Endothelial cell (in vitro differentiated cells): Measurements from ENCODE around the gene TMEM50B. TPM values are rescaled to one million over a fixed set of nuclear protein-coding genes. Genes with fewer than 3 reads are reported as not detected.
A peak's percentile ranks its signal among the peaks of the same experiment; 100 is the strongest.

ENCODE experiments used
- DNase-seq: peaks from one replicate; pipeline ENCODE4 v3.0.0; 2021; ENCODE audit warnings: low spot score
- H3K27ac Mint-ChIP-seq: one replicate; pipeline ENCODE4 v1.8.0; 2021; ENCODE audit warnings: mixed read lengths, inconsistent platforms; ENCODE audit not compliant: unreplicated experiment
- H3K27me3 Mint-ChIP-seq: one replicate; pipeline ENCODE4 v1.8.0; 2021; ENCODE audit warnings: mild to moderate bottlenecking, moderate library complexity, mixed read lengths, inconsistent platforms; ENCODE audit not compliant: unreplicated experiment
- H3K36me3 Mint-ChIP-seq: one replicate; pipeline ENCODE4 v1.8.0; 2021; ENCODE audit warnings: mild to moderate bottlenecking, low read depth, mixed read lengths, inconsistent platforms; ENCODE audit not compliant: unreplicated experiment
- H3K4me1 Mint-ChIP-seq: one replicate; pipeline ENCODE4 v1.8.0; 2021; ENCODE audit warnings: mild to moderate bottlenecking, mixed read lengths, inconsistent platforms; ENCODE audit not compliant: unreplicated experiment
- H3K4me3 Mint-ChIP-seq: one replicate; pipeline ENCODE4 v1.8.0; 2021; ENCODE audit warnings: mild to moderate bottlenecking, mixed read lengths, inconsistent platforms; ENCODE audit not compliant: unreplicated experiment
- H3K9me3 Mint-ChIP-seq: one replicate; pipeline ENCODE4 v1.8.0; 2021; ENCODE audit warnings: mixed read lengths, inconsistent platforms; ENCODE audit not compliant: unreplicated experiment
- CTCF ChIP-seq: fragments of 200-600 bp; sonication (generic); IDR thresholded peaks from one replicate; pipeline ENCODE4 v1.5.0; 2021; ENCODE audit warnings: antibody characterized with exemption; ENCODE audit not compliant: unreplicated experiment
- long read RNA-seq: library from polyadenylated mRNA; unstranded; transcript quantifications from one replicate; pipeline ENCODE4 v2.0.0, GENCODE V29; 2020; ENCODE audit not compliant: unreplicated experiment
- total RNA-seq: library from RNA; stranded (reverse); fragmentation: NEBNext Ultra II Directional; extraction: Animal tissue kit (Norgen Biotek cat#: 25700); gene quantifications from one replicate; pipeline ENCODE4 v1.2.1, GENCODE V29; 2021; ENCODE audit not compliant: unreplicated experiment

Gene TMEM50B
- total RNA-seq: 35.5 TPM
- long read RNA-seq, transcript TMEM50B-210 (7 exons, 2,375 nt): major isoform, 15 of 23 reads
- long read RNA-seq, partial matches to known transcripts: 1 of 23 reads
- long read RNA-seq, other reads (novel, unspliced or antisense): 5 of 23 reads

DNA sequence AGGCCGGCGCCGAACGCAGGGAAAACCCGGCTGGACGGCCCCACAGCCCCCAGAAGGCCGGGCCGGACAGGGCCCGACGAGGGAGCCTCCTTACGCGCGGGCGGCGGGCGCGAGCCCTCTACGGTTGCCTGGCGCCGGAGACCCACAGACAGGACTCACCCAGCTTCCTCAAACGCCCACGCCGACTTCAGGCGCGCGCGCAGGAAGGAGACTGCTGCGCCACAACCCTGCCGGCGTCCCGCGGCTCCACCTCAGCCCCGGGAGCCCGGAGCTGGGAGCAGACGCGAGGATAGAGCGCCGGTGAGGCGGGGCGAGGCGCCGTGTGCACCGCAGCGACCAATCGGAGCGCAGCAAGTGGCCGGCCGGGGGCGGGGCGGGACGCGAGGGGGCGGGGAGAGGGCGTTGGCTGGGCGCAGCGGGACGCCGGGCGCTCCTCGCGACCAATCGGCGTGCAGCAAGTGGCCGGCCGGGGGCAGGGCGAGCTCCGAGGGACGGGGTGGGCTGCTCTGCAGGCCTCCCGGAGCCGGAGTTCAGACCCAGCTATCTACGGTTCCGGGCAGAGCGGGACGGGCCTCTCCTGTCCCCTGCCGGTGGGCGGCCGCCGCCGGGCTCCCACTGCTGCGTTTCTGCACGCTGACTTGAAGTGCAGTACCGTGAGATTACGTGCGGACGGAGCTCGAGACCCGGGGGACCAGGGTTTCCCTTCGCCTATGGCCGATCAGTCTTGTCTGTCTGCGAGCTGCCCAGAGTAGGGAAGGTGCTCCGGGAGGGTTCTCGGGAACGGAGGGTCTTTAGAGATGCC lies at the start of gene TMEM50B:
Gene TMEM50B (minus strand): TSS at position 296 of the 802 bp plus-strand sequence. CDS start 11,089 bp downstream, outside the sequence.
- TF ChIP-seq CTCF: no peak
- DNase-seq: peak; percentile 96
- no peaks in the 10 kb centered on the region for H3K9me3 Mint-ChIP-seq
- peaks cover 10% of the 10 kb centered on the region for H3K4me1 Mint-ChIP-seq
- H3K36me3 Mint-ChIP-seq: peaks cover 10% of the 10 kb centered on the region
- peak within 1 kb of the TSS; percentile 97 for H3K4me3 Mint-ChIP-seq
- peaks cover 7% of the 10 kb centered on the region for H3K27me3 Mint-ChIP-seq
- H3K27ac Mint-ChIP-seq: peak within 1 kb of the TSS; percentile 93

- Mint-ChIP-seq H3K36me3 (peaks cover 15% of the 10 kb centered on the region), H3K9me3 (no peaks in the 10 kb centered on the region), H3K4me3 (no peak overlapping the region), H3K27ac (no peak overlapping the region), H3K4me1 (no peaks in the 10 kb centered on the region), H3K27me3 (no peaks in the 10 kb centered on the region)
- no peak for TF ChIP-seq CTCF
- DNase-seq: no peak
Observed at GRCh38 chr21:33522953-33523349, 43.2 kb upstream of the TMEM50B start.

DNA sequence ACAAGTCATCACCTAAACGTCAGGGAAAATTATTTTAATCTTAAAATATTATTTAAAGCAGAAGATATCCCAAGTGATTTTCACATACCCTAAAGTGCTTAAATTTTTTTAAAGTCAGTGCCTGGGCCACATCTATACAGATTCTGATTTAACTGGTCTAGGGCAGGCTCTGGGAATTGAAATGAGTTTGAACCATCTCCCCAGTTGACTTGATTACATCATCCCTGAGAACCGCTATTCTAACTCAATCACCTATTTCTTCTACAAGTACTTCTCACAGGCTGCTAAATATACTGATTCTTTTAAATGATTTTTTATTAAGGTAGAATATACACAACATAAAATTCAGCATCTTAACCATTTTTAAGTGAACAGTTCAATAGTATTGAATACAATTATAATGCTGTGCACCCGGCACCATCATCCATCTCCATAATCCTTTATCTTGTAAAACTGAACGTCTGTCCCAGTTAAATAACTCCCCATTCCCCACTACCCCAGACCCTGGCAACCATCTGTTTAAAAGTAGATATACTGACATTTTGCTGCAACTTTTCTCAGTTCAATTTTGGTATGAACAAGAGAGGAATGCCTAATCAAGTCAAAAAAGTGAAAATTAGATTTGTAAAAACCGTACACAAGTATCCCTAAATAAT lies 42.7 kb upstream of the TMEM50B start:
- no peak overlapping the region for H3K27ac Mint-ChIP-seq
- H3K36me3 Mint-ChIP-seq: peaks cover 17% of the 10 kb centered on the region
- H3K4me1 Mint-ChIP-seq: no peaks in the 10 kb centered on the region

DNA sequence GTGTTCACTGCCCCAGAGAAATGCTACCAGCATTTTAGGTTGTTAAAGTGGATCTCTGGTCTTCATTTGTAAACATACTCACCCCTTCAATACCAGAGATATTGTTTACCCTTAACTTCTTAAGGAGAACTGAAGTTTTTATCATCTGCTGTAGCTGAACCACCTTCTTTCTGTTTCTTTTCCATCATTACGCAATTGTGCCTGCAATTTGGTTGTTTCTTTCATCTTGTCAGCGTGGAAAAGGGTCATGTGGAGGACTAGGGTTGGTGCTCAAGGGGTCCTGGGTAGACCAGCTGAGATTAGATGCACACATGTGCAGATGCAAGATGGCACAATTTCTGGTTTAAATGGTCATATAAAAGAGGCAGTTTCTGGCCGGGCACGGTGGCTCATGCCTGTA lies 39.1 kb upstream of the TMEM50B start:
- H3K9me3 Mint-ChIP-seq: no peaks in the 10 kb centered on the region
- H3K4me1 Mint-ChIP-seq: no peaks in the 10 kb centered on the region
- DNase-seq: no peak
- peaks cover 31% of the 10 kb centered on the region for H3K36me3 Mint-ChIP-seq
- no peak for TF ChIP-seq CTCF
- no peaks in the 10 kb centered on the region for H3K27me3 Mint-ChIP-seq
- H3K27ac Mint-ChIP-seq: no peak overlapping the region
- peak overlapping the region; percentile 19 for H3K4me3 Mint-ChIP-seq

More for the DNA sequence above, 42.7 kb upstream of the TMEM50B start:
- no peak for DNase-seq
- no peak overlapping the region for H3K4me3 Mint-ChIP-seq
- TF ChIP-seq CTCF: no peak
- no peaks in the 10 kb centered on the region for H3K27me3 Mint-ChIP-seq
- H3K9me3 Mint-ChIP-seq: no peaks in the 10 kb centered on the region
